HG02588 (cell line): Measurements from ENCODE around the gene RIN3.
A peak's percentile ranks its signal among the peaks of the same experiment; 100 is the strongest.
"Not testable (repeated sequence)": the region's sequence is repeated elsewhere in the genome, so short reads cannot be mapped to it uniquely, and the experiment has no call there.

Experiments used
- ATAC-seq: cut with Tn5 transposase; IDR thresholded peaks from one replicate; pipeline ENCODE4 v1.9.1; 2021; ENCODE audit warnings: mild to moderate bottlenecking, moderate library complexity; ENCODE audit not compliant: unreplicated experiment

RIN3 gene

DNA sequence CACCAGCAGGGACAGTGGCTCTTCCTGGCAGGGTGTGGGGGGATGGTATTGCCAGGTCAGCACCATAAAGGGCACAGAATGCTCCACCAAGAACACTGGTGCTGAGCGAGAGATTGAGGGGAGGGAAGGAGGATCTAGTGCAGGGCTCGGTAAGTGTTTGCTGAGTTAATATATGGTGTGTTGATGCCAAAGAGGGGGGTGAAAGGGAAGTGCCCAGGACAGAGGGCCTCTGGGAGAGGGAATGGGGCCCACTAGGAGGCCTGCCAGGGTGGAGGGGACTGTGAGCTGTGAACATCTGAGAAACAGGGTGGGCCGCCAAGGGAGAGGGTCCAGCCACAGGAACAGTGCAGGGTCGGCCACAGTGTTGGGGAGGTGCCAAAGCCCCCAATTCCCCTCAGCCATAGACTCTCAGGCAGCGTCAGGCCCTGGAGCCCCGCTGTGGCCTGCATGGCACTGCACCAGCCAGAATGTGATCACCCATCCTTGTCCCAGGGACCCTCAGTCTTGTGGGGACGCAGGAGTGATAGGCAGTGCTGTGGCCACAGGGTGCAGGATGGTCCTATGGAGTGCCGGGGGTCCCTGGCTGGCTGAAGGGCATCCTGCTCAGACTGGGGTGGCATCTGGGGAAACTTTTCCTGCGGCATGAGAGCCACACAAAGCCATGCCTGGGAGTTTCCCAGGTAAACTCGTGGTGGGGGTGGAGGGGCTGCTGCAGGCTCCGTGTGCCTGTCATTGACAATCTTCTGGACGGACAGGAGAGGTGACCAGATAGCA lies 11.9 kb downstream of the RIN3 start:
- ATAC-seq, result no peak

DNA sequence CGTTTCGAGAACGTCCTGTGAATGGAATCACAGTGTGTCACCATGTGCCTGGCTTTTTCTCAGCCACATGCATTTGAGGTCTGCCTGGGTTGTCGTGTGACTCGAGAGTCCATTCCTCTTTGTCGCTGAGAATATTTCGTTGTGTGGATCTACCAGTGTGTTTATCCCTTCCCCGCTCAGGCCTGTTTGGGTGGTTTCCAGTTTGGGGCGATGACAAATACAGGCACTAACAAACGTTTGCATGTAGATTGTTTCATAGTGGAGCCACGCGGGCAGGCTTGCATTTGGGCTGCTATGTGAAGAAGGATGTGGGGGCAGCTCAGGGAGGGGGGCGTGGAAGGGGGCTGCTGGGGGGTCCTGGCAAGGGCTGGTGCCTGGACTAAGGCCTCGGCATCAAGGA lies 14.1 kb downstream of the RIN3 start:
- ATAC-seq, result no peak

DNA sequence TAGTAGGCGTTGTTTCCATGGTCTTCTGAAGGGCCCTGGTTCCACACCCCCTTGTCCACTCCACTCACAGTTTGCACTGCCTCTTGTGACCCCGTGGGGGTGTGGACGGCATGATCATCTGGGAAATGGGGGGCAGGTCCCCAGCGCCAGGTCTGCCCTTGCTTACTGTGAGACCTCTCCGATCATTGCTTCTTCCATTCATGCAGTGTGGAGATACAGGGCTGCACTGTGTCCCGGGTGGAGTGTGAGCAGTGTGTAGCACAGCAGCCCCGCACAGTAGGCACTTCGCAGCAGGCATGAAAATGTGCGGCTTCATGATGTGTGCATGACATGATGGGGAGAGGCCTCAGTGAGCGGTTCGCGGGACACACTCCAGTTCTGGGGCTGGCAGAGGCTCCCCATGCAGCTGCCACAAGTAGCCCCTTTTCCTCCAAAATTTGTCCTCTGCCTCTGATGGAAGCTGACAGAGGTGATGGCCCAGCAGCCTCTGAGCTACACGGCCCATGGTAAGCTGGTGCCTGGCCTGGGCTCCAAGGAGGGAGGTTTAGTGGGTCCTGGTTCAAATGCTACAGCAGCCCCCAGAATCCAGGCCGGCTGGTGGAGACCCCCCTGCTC lies 15.0 kb downstream of the RIN3 start:
- no peak for ATAC-seq

DNA sequence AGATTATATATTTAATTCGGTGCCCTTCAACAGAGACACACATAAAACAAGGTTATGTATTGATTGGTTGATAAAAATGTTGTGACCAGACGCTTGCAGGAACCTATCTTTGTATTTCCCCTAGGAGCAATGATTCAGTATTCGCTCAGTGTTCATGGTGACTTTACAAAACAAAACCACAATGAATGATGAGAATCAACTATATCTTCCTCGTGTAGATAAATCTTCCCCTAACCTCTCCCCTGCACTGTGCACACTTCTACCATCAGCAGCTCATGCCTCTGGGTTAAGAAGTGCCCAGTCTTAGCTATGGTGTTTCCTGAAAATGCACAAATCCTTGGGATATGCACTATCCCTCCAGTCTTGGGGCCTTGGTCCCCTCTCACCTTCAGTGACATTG lies 16.3 kb downstream of the RIN3 start:
- ATAC-seq, result no peak

DNA sequence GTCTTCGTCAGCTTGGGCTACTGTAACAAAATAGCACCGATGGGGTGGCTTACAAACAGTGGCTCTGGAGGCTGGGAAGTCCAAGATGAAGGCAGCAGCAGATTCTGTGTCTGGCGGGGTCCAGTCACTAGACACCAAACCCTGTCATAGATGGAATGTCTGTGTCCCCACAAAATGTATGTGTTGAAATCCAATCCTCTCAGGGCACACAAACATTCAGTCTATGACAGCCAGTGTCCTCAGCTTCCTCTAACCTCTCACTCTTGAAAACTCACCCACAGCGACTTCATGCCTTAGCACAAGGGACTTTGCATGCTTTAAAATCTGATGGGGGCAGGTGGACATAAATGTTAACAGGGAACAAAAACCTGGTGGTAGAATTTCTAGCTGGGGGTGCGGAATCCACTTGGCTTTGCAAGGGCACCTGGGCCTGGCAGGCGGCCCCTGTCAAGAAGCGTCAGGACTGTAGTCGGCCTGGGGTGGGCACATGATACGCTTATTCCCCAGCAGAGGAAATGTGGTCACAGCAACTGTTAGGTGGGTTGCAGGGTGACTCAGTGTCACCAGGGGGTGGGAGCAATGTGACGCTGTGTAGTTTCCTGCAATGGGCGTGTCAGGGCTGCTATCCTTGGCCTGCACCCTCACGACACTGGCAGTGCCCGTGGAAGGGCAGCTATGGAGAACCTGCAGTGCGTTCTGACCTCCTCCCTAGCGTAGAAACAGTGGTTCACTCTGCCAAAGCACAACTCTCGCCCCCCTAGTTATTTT lies 17.7 kb downstream of the RIN3 start:
- ATAC-seq, result no peak

DNA sequence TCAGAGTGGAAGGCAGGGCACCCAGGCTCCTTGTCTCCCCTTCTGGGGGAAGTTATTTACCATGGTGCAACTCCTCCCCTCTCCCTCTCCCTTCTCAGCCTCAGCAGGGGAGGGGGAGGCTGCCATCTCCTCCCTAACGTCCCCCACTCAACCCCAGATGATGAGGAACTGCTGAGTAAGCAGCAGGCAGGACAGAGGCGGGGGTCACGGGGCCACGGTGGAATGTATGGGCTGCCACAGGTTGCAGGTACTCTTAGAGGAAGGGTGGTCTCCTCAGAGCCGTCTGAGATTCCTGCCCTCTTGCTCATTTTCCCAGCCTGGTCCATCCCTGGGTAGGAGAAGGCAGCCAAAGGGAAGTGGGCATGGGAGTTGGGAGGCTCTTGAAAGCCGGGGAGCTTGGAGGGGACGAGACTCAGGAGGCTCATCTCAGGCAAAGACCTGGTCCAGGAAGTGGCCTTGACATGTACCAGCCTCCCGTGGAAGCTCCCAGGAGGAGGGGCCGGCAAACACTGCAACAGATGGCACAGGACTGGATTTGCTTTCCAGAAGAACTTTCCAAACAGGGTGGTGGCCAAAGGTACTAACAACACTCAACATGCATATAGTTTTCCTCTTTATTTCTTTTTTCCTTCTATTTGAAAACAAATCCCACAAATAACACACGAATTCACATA lies 19.0 kb downstream of the RIN3 start:
- ATAC-seq, result no peak

DNA sequence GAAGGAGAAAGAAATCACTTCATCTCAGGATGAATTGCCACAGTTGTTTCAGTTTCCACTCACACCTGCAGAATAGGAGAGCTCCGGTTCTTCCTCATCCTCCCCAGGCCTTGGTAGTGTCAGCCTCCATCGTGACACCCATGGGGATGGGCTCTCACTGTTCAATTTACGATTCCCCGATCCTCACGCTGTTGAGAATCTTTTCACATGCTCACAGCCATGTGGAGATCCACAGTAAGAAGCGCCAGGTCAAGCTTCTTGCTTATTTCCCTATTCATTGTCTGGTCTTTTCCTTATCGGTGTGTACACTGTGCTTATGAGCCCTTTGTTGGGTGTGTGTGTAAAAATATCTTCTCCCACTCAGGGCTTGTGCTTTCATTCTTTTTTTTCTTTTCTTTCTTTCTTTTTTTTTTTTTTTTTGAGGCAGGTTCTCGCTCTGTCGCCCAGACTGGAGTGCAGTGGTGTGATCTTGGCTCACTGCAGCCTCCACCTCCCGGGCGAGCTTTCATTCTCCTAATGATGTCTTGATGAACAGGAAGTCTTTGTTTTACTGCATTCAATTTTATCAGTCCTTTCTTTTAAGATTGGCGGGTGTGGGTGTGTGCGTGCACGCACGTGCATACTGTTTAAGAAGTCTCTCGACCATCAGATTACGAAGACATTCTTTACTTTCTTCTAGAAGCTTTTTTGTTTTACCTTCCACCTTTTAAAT lies 21.5 kb downstream of the RIN3 start:
- no peak for ATAC-seq

DNA sequence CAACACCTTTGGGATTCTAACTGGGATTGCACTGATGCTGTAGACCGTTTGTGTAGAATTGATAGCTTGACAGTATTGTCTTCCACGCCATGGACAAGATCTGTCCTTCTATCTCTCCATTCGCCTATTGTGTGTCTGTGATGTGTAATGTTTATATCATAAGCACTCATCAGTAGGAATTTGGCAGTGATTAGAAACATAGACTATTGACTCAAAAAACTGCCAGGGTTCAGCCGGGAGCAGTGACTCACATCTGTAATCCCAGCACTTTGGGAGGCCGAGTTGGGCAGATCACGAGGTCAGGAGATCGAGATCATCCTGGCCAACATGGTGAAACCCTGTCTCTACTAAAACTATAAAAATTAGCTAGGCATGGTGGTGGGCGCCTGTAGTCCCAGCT lies 22.6 kb downstream of the RIN3 start:
- ATAC-seq, result not testable (repeated sequence)

DNA sequence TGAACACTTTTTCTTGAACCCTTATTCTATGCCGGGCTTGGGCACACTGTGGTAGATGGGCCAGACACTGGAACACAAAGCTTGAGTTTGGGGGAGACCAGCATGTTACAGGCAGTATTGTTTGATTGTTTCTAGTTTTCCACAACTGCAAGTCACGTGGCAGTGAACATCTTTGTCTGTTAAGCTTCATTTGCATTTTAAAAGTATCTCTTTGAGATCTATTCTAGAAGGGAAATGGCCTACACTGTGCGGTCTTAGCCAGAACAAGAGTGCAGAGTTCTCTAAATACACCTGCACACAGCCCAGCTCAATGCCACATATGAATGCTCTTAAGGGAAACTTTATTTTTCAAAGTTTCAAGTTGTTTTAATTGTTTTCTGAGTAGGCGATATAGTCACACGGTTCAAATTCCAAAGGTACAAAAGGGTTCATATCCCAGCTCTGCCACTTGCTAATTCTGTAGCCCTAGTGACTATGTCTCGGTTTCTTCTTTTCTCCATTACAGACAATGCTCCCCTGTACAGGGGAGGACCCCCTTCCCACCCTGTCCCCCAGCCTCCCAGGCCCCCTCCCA lies 24.9 kb downstream of the RIN3 start:
- ATAC-seq, result peak; percentile 67

DNA sequence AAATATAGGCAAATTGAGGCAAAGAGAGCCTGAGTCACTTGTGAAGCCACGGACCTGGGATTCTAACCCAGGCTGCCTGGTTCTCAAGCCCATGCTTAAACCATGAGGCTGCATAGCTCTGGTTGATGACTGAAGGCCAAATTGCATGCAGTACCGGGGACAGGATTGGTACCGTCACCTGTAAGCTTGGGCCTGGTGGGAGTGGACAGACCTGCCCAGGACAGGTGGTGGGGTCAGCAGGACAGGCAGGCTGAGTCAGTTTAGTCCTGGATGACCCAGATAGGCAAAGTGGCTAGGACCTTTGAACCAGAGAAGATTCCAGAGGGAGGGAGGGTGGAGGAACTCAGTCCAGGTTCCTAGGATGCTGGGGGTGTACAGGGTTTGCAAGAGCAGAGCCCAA lies 25.8 kb downstream of the RIN3 start:
- ATAC-seq, result no peak

DNA sequence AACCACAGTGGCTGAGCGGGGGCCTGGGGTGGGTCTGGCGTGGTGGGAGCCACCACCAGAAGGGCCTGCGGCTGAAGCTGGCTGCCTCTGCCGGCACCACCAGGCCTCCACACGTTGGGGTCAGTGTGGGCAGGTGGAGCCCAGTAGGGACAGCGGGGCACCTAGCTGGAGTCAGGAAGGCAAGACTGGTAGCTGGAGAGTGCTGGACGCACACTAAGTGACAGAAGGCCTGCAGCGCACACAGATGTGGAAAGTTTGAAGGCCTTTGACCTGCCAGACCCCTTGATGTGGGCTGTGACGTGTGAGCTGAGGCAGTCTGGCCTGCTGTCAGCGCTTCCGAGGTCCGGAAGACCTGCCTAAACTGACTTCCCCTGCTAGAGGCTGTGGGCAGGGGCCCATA lies 26.3 kb downstream of the RIN3 start:
- ATAC-seq, result no peak

DNA sequence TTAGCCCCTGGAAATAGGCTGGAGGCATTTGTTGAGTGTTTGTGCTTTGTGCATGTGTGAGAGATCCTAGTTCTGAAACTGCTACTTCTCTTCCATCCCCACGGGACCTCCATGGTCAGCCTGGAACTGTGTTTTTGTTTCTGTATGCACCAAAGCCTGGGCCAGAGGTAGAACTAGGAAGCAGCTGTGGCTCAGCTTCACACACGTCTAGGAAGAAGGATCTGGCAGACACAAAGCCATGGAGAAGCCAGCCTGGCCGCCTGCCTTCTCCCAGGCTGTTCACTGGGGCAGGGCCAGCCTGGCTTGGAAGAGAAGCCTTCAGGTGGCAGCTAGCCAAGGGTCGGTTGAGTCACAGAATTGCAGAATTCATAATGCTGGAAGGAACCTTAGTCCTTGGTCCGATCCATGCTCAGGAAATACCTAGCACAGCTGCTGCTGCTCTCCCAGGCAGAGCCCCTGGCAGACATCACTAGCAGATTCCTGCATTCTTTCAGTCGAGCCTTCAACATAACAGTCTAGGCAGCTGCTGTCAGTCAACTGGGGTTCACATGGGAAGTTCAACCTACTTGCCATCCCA lies 27.0 kb downstream of the RIN3 start:
- no peak for ATAC-seq

DNA sequence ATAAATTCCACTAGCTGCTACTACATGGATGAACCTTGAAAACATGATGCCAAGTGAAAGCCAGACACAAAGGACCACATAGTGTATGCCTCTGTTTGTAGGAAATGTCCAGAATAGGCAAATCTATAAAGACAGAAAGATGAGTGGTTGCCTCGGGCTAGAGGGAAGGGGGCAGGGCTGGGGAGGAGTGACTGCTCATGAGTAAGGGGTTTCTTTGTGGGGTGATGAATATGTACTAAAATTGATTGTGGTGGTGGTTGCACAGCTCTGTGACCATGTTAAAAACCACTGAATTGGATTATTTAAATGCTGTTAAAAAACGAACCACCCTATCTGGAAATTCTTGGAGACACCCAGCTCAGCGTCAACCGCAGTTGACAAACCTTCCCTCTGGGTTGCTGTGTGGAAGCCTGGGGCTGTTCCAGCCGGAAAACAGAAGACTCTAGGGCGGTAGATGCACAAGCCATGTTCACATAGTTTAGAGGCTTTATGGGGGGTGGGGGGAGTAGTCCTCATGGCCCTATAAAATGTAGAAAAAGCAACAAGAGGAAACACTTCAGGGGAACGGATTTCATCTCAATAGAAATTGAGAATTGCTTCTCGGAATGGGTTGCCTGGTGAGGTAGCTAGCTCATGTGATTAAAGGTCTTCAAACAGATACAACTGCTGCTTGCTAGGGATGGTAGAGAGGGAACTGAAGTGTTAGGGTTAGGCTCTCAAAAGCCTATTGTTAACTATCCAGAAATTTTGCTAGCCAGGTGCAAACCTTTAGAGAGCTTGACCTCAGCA lies 29.4 kb downstream of the RIN3 start:
- ATAC-seq, result no peak

DNA sequence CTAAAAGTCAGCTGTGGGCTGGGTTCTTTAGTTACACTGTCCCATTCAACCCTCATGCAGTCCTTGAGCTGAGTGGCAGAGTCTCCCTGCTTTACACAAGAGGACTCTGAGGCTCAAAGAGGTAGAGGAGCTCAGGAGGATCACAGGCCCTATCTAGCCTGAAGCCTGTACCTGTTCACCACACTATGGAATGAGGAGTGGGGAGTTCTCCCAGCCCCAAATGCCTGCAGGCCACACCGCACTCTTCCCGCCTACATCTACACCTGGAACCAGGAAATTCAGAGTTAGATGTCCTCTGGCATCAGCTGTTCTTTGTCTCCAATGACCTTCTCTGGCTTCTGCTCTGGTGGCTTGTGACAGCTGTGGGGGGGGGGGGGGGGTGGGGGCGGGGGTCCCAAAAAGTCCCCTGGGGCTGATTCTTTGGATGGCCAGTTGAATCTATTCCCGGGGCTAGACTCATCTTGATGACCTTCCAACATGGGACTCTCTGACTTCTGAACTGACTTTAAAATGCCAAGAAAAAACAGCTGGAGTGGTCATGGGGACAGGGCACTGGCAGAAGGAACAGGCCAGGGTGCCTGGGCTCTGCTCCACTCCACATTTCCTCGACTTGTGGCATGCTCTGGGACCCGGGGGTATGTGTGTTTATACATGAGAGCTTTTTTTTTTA lies 30.6 kb downstream of the RIN3 start:
- ATAC-seq, result no peak

DNA sequence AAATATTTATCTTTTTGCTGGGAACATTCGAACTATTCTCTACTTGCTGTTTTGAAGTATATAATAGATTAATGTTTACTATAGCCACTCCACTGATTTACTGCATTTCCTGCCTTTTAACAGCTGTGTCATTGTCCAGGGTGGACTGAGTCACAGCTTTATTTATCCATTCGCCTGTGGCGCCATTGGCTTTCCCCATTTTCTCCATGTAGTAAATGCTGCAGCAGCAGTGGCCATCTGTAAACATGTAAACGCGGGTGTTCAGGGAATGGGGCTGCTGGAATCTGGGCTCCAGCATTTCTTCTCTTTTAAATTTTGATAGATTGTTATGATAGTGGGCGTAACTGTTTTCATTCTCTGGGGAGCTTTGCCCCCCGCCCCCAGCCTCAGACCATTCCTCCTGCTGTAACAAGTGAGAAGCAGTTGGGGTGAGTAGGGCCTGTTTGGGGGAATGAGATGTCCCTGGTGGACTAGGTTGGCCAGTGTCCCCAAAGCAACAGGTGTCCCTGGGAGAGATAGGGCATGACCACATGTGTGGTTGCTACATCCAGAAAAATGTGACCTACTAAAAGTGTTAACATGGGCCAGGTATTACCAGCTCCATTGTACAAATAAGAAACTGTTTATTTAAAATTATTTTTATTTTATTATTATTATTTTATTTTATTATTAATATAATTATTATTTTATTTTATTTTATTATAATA lies 32.9 kb downstream of the RIN3 start:
- ATAC-seq, result no peak

DNA sequence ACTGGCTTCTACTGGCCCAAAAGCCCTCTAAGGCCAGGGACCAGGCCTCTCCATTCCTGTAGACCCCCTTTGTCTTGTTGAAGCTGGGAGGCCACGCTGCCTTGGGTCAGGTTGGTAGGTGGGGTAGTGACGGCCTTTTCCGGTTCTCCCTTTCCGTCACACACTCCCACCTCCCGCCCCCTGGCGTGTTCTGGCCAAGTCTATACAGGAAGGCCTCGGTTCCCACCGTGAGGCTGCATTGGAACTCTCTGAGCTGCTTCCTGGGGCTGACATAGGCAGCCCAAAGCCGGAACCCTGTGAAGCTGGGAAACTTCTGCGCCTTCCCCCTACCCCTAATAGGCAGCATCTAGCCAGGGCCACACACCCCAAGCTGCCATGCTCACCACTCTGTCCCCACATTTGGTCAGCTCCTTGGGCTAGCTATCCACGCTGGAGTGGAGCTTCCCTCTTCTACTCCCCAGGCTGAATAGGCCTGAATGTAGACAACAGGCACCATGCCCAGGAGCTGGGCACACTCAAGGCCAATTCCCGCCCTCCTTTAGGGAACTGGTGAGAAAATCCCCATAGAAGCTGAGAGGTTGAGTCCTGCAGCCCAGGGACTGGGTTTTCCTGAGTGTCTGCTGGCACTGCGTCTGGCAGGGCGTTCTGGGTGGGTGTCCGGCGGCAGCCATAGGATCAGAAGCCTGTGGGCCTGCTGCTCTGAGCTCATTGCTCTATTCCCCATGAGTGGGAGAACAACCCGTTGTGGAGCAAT lies 35.7 kb downstream of the RIN3 start:
- ATAC-seq, result no peak

DNA sequence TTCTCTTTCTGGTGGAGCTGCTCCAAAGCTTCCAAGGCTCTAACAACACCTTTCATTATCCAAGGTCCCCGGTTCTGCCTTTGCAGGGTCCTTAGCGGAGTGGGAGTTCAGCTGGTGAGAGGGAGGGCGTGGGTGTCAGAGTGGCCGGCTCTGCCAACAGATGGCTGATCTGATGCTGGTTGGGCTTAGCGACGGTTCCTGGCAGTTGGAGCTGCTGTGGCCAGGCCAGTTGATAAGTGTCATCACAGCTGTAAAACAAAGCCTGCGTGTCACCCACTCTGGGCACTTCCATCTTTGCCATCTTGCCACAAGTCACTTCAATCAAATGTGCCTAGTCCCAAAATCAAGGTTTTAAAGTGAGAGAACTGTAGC lies 36.3 kb downstream of the RIN3 start:
- ATAC-seq, result no peak
